Fibroblast of pulmonary artery (primary cell): Measurements from ENCODE around the gene BAG2.

ENCODE experiments used
- DNase-seq: peaks from one replicate; pipeline ENCODE4 v3.0.0-alpha.2; 2010; ENCODE audit warnings: low read depth
- H3K4me3 ChIP-seq: replicated peaks from 2 replicates; pipeline ENCODE4 v1.5.1; 2011; ENCODE audit warnings: low read depth, mild to moderate bottlenecking, control low read depth, low read length, moderate library complexity
- TF ChIP-seq, protein P1 (sequence below): IDR thresholded peaks from 2 replicates; pipeline ENCODE4 v1.5.1; 2011; ENCODE audit warnings: mild to moderate bottlenecking, control low read depth, low read length, inconsistent platforms; ENCODE audit errors: missing control alignments

The BAG2 gene

DNA sequence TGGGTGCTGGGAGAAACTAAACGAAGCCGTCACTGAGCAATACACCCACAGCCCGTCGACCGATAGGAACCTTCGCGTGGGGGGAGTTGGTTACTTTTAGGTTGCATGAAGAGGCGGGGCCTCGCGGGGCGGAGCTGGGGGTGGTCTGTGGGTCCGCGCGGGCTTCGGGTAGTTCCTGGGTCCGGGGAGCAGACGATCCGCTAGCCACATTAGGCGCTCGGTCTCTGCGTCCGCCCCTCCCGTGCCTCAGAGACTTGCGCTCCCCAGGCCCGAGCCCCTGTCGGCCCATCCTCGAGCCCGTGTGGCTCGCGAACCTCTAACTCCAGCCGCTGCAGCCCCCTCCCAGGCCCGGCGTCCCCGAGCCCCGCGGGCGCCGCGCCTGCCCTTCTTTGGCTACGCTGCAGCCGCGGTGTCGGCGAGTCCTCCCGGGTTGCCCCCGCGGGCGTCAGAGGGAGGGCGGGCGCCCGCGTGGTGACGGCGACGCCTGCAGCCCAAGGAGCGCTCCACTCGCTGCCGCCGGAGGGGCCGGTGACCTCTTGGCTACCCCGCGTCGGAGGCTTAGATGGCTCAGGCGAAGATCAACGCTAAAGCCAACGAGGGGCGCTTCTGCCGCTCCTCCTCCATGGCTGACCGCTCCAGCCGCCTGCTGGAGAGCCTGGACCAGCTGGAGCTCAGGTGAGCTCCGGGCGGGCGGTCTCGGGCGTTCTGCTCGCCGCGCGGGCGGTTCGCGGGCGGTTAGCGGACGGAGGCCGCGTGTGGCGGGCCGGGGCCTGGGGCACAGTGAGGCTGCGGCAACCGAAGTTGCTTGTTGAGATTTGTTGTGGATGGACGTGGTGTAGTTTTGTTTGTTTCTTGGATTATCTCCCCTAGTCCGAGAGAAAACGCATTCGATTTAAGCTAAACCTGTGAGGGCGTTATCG is at the start of gene BAG2:
Gene BAG2, plus strand, starts transcription at position 191 of the 920 bp plus-strand sequence. Its CDS starts 372 bp downstream, at position 563.
- TF ChIP-seq, protein P1, sequence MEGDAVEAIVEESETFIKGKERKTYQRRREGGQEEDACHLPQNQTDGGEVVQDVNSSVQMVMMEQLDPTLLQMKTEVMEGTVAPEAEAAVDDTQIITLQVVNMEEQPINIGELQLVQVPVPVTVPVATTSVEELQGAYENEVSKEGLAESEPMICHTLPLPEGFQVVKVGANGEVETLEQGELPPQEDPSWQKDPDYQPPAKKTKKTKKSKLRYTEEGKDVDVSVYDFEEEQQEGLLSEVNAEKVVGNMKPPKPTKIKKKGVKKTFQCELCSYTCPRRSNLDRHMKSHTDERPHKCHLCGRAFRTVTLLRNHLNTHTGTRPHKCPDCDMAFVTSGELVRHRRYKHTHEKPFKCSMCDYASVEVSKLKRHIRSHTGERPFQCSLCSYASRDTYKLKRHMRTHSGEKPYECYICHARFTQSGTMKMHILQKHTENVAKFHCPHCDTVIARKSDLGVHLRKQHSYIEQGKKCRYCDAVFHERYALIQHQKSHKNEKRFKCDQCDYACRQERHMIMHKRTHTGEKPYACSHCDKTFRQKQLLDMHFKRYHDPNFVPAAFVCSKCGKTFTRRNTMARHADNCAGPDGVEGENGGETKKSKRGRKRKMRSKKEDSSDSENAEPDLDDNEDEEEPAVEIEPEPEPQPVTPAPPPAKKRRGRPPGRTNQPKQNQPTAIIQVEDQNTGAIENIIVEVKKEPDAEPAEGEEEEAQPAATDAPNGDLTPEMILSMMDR, result no peak
- DNase-seq, result peak; percentile 91
- peak within 1 kb of the TSS; percentile 70 for H3K4me3 ChIP-seq

DNA sequence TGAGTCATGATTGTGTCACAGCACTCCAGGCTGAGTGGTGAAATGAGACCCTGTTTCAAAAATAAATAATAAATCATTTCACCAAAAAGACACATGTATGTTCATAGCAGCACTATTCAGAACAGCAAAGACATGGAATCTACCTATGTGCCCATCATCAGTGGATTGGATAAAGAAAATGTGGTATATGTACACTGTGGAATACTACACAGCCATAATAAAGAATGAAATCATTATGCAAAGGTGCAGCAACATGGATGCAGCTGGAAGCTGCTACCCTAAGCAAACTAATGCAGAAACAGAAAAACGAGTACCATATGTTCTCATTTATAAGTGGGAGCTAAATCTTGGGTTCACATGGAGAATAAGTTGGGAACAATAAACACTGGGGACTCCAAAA is 49.0 kb upstream of the BAG2 start:
- DNase-seq, result no peak
- TF ChIP-seq, protein P1, result no peak
- no peak overlapping the region for H3K4me3 ChIP-seq

DNA sequence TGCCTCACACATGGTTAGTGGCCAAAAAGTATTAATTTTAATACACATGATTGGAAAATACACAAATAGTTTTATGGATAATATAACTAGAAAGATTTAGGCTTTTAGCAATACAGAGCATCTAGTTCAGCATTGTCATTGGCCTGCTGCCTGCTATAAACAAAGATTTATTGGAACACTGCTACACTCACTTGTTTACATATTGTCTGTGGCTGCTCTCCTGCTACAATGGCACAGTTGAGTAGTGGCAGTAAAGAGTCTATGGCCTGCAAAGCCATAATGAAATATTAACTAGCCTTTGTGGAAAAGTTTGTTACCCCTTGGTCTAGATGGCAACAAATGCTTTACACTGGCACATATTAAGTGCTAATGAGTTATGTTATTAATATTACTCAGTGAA is 44.4 kb upstream of the BAG2 start:
- TF ChIP-seq, protein P1, result no peak
- H3K4me3 ChIP-seq, result no peak overlapping the region
- DNase-seq, result no peak

DNA sequence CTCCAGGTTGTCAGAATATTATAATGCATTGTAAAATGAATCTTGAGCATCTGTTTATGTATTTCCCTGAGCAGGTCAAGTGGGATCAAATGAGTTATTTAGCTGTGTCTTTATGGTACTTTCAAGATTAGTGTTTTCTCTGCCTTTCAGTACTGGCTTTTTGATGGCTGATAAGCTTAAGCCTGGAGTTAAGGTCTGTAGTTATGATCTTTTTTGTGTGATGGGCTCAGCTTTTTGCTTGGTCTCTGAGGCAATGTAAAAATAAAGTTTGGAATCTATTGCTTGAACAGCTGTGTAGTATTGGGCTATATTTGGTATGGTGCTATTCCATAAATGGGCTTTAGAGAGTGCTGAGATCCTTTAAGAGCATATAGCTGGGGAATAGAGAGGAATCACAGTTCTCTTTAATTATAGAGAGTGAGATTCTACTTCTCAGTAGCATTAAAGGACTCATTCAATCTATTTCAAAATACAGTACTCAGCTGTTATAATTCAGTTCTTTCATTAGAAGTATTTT is 41.4 kb upstream of the BAG2 start:
- DNase-seq, result no peak
- TF ChIP-seq, protein P1, result no peak

GRCh38 chr6:57134954-57135353 is 37.2 kb upstream of the BAG2 start:
- no peak overlapping the region for H3K4me3 ChIP-seq
- TF ChIP-seq, protein P1, result no peak
- DNase-seq, result no peak

More for the DNA sequence above, 41.4 kb upstream of the BAG2 start:
- no peak overlapping the region for H3K4me3 ChIP-seq

DNA sequence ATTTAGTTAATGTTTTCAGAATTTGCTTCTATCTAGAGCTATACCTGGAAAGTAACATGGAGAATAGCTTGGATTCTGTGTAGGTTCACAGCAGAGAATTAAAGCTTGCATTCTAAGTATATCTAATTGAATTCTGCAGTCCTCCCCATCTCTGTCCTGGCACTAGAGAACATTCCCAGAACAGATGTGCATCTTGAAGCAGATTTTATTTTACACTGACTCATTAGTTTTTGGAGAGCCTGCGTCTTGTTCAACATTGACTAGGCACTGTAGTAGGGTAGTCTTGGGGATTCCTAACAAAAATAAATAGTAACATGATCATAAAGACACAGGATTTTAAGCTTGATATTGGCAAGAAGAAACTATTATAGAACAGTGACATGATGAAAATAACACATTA is 36.2 kb upstream of the BAG2 start:
- no peak overlapping the region for H3K4me3 ChIP-seq
- no peak for DNase-seq
- TF ChIP-seq, protein P1, result no peak
